VCaP (cell line): ENCODE measurements around the gene ITGA8.

Experiments
- H3K27ac ChIP-seq: fragments of 450-650 bp; 2 replicates; pipeline ENCODE4 v1.5.1; 2017
- TF ChIP-seq, protein P1 (sequence below): fragments of 450-650 bp; conservative IDR thresholded peaks from 2 replicates; pipeline ENCODE4 v1.5.1; 2017; ENCODE audit warnings: mild to moderate bottlenecking, moderate library complexity

The ITGA8 gene

DNA sequence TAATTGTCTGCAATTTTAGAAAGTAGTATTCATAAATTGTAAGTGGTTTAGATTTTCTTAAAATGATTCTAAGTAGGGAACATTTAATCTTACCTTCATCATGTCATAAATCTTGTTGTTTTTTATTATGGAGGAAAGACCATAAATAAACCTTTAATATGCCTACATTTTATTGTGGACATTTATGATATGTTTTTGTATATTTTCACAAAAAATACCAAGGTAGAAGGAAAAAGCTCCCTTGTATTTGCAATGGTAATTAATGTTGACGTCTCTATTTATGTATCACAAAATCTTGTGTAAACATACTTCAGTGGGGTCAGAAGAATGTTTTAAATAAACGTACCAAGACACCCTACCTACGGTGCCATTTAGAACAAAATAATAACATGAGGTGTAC is 193.0 kb downstream of the ITGA8 start:
- TF ChIP-seq, protein P1, sequence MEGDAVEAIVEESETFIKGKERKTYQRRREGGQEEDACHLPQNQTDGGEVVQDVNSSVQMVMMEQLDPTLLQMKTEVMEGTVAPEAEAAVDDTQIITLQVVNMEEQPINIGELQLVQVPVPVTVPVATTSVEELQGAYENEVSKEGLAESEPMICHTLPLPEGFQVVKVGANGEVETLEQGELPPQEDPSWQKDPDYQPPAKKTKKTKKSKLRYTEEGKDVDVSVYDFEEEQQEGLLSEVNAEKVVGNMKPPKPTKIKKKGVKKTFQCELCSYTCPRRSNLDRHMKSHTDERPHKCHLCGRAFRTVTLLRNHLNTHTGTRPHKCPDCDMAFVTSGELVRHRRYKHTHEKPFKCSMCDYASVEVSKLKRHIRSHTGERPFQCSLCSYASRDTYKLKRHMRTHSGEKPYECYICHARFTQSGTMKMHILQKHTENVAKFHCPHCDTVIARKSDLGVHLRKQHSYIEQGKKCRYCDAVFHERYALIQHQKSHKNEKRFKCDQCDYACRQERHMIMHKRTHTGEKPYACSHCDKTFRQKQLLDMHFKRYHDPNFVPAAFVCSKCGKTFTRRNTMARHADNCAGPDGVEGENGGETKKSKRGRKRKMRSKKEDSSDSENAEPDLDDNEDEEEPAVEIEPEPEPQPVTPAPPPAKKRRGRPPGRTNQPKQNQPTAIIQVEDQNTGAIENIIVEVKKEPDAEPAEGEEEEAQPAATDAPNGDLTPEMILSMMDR, result no peak
- no peak overlapping the region for H3K27ac ChIP-seq

DNA sequence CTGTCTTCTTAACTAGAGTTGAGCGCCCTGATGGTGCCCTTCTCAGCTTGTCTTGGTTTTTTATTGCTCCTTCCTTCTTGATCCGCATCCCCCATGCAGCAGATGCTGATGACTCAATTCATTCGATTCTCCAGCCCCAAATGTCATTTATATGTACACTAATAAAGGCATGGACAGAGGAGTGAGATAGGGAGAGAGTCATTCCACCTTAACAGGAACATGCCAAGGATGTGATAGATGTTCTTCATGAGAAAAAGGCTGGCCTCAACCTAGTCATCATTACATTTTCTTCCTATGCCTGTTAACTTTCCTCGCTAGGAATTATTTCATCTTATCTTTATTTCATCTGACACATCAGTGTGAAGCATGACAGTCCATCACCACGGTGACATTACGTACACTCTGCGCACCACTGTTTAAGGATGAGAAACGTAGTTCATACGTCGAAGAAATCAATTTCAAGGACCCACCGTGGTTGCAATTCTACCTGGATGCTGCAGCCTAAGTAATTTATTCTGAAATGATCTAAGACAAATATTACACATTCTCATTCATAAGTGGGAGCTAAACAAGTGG is 198.3 kb downstream of the ITGA8 start:
- H3K27ac ChIP-seq, result no peak overlapping the region
- TF ChIP-seq, protein P1, result no peak

DNA sequence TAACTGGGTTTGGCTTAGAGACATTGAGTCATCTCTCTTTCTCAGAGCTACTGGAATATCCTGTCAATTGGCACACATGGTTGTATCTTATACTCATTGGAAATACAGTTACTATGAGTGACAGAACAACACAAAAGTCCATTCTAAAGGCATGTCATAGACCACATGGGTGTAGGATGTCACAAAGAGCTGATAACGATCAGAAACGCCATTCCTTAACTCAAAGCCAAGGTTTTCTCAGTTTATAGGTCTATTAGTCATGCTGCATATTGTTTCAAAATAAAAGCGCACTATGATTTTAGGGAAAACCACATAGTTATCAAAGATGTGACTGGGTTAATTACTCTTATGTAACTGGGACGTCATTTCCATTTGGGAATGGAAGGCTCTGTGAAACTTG is 201.5 kb downstream of the ITGA8 start:
- H3K27ac ChIP-seq, result no peak overlapping the region
- TF ChIP-seq, protein P1, result no peak

DNA sequence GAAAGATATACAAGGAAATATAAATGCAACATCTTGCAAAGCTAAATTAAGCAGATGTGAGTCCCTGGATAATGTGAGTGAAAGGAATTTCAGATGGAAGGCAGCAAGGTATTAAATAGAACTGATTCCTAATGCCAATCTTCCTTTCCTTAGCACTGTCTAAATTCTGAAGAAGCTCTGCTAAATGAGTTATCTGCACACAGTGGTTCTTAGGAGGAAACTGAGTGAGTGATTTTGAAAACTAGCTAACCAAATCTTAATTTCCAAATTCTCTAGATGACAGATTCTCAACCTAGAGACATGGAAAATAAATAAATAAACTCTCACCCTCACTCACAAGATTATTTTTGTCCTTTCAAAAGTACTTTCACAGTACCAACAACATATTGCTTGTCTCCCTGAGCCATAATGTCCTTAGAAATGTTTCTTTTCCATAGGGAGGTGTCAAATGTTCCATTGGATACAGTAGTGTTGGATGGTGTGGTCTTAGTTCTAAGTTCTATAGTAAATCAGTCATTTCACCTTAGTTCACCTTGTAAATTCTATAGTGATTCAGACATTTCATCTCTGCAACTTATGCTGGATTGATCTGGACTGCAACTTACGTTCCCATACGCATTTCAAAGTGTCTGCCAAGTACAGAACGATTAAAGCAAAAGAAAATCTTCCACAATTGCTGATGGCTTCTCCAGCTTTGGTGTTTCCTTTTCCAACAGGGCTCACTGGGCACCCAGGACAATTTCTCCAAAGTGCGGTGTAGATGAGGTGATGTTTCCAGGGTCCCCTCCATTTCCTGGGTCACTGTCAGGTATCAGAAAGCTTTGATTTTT is 203.3 kb downstream of the ITGA8 start:
- TF ChIP-seq, protein P1, result no peak
- H3K27ac ChIP-seq, result peak overlapping the region; percentile 74

DNA sequence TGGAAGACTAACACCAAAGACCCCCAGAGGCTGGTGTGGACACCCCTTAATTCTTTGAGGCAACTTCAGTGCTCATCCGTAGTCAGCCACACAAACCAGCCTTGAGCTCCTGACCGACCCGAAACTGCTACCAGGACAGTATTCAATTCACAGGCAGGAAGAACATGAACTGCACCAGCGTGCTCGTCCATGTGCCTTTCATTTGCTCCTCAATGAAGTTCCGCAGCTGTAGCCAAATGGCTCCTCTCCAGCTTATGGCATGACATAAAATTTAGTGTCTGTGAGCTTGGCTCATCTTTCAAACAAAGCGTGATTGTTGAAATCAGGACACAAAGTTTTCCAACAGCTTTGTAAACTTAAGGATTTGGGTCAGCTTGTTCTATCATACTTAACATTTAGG is 204.5 kb downstream of the ITGA8 start:
- TF ChIP-seq, protein P1, result no peak
- H3K27ac ChIP-seq, result peak overlapping the region; percentile 74

DNA sequence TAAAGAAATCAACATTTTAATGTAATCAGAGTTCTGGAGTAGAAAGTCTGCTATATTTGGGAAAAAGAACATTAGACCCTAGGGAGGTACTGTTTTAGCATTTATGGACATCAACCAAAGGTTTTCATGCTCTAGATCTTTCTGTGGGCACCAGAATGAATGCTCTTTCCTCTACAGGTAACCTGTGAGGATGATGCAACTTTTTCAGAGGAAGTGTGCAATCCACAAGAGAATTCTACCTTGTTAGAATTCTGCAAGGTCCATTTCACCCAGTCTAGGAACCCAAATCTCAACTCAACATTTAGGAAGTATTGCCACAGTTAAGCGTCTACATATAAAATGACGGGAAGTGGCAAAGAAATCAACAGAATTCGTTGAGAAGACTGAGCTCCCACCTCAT is 208.8 kb downstream of the ITGA8 start:
- TF ChIP-seq, protein P1, result no peak
- H3K27ac ChIP-seq, result no peak overlapping the region

DNA sequence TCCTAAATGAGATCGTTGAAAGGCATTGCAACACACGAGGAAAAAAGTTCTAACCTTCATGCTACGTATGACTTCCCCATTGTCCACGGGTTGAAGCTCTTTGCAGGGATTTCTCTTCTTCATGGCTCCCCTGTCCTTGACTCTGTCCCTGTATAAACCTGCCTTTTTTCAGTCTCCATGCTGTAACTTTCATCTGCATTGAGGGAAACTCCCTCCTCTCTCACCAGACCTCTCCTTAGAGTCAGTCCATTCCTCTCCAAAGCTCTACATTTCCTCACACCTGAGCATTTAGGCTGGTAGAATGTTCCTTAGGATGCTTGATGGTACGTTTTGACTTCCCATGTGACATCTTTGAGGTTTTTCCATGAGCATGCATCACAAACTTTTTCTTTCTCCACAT is 214.4 kb downstream of the ITGA8 start:
- no peak overlapping the region for H3K27ac ChIP-seq
- TF ChIP-seq, protein P1, result no peak
